K562 (cell line): ENCODE results near the gene HFE. TPM values are rescaled to one million over a fixed set of nuclear protein-coding genes. Genes with fewer than 3 reads are reported as not detected.
A peak's percentile ranks its signal among the peaks of the same experiment; 100 is the strongest.

Experiments
- CBX8 ChIP-seq: fragments of 200-600 bp; sonication (generic); IDR thresholded peaks from 2 replicates; pipeline ENCODE4 v1.6.1; 2012; ENCODE audit warnings: borderline replicate concordance, mixed run types, low read depth, mild to moderate bottlenecking, moderate library complexity, mixed read lengths, low read length, control low read depth, inconsistent platforms; ENCODE audit not compliant: poor library complexity, severe bottlenecking; ENCODE audit errors: extremely low read depth
- ETV5 ChIP-seq: sonication (generic); formaldehyde crosslinking; IDR thresholded peaks from 2 replicates; pipeline ENCODE4 v1.4.0; 2020; ENCODE audit warnings: low read depth, mild to moderate bottlenecking, missing genetic modification reagents
- SIX5 ChIP-seq, 2 experiments: IDR thresholded peaks; 2 replicates each; pipeline ENCODE4 v1.6.1; 2011; ENCODE audit warnings: low read length in 2 of 2, borderline replicate concordance in 1 of 2, low read depth in 1 of 2, mild to moderate bottlenecking in 1 of 2, moderate library complexity in 1 of 2; ENCODE audit not compliant: insufficient read depth in 1 of 2
- TEAD4 ChIP-seq, 2 experiments: sonication (generic) in 1 of 2; formaldehyde crosslinking in 1 of 2; IDR thresholded peaks; 2 replicates each; pipeline versions ENCODE4 v1.6.1 to v1.8.0; 2012 to 2022; ENCODE audit warnings: borderline replicate concordance in 1 of 2, inconsistent platforms in 1 of 2, low read length in 1 of 2, mild to moderate bottlenecking in 1 of 2, missing genetic modification reagents in 1 of 2
- XRCC5 ChIP-seq: fragments of 200-400 bp; formaldehyde crosslinking; IDR thresholded peaks from 2 replicates; pipeline ENCODE4 v1.6.1; 2017; ENCODE audit warnings: low read depth, mild to moderate bottlenecking, low read length
- YBX1 ChIP-seq: fragments of 450-650 bp; IDR thresholded peaks from 2 replicates; pipeline ENCODE4 v1.7.1; 2016; ENCODE audit warnings: mild to moderate bottlenecking
- ZNF444 ChIP-seq: fragments of 250-450 bp; sonication (Bioruptor Pico); IDR thresholded peaks from 2 replicates; pipeline ENCODE4 v1.4.0; 2020; ENCODE audit warnings: mild to moderate bottlenecking, moderate library complexity
- polyA plus RNA-seq, 8 experiments: library from polyadenylated mRNA; depleted of rRNA in 4 of 8; stranded (reverse) in 5 of 8; unstranded in 3 of 8; fragments of >200 nt; fragmentation: Nextera tagmentation in 2 of 8; fragmentation: Illumina TruSeq in 1 of 8; extraction: Ambion mirVana in 2 of 8; extraction: Trizol in 1 of 8; gene quantifications; 2 replicates each; pipeline versions ENCODE4 v1.2.1 to v1.2.3, GENCODE V29; 2011 to 2014; ENCODE audit warnings: inconsistent platforms in 1 of 8, missing spikeins in 1 of 8
- total RNA-seq, 7 experiments: library from RNA; depleted of rRNA in 6 of 7; stranded (reverse); fragments of >200 nt in 6 of 7; fragmentation: Illumina TruSeq in 2 of 7; extraction: Trizol in 2 of 7; gene quantifications; 2 replicates each; pipeline versions ENCODE4 v1.2.1 to v1.2.3, GENCODE V29; 2011 to 2021; ENCODE audit warnings: low replicate concordance in 1 of 7
- TF ChIP-seq, protein P1 (sequence below): fragments of 450-650 bp; IDR thresholded peaks from 2 replicates; pipeline ENCODE4 v1.6.1; 2016; ENCODE audit warnings: mild to moderate bottlenecking, moderate library complexity
- TF ChIP-seq, protein P2 (sequence below): fragments of 250-450 bp; sonication (Bioruptor Pico); IDR thresholded peaks from 2 replicates; pipeline ENCODE4 v1.4.0; 2020; ENCODE audit warnings: mild to moderate bottlenecking
- TF ChIP-seq, protein P3 (sequence below): fragments of 450-650 bp; formaldehyde crosslinking; IDR thresholded peaks from 2 replicates; pipeline ENCODE4 v1.4.0; 2022; ENCODE audit warnings: mild to moderate bottlenecking, moderate library complexity

The HFE gene
- total and polyA plus RNA-seq, 9 of the 15 experiments (the other 6 are each of a cell fraction or from before 2014, with no cell fraction given) = 0.14 to 1.2 (median 0.76) TPM

DNA sequence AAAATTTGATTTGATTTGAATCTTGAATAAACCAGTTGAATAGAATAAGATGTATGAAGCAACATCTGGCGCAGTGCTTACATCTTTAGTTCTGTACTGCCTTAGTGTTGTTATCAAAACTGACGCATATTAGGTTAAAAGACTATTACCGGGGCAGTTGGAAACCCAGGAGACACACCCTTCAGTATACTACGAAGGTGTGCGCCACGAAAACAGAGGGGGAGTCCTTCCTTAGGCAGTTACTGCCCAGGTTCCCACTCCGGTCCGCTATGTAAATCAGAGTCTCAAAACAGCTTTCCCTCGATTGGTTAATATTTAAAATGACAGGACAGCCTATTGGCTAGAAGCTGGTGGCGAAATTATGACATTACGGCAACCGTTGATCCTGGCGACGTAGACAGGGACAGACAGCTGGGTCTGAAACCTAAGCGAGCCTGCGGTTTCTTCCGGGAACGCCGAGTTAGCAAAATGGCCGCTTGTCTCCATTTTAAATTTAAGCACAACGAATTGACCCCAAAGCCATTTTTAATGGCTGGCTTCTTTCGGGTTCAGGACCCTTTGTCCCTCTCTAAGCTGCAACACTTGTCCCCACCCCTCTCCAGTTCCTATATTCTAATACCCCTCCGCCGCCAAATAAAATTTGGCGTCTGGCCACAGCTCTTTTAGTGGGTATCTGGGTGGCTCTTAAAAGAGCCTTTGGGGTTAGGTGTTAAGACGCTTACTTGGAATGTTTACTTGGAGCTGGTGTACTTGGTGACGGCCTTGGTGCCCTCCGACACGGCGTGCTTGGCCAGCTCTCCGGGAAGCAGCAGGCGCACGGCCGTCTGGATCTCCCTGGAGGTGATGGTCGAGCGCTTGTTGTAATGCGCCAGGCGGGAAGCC is 35.8 kb downstream of the HFE start (continued):
- TF ChIP-seq, protein P1, sequence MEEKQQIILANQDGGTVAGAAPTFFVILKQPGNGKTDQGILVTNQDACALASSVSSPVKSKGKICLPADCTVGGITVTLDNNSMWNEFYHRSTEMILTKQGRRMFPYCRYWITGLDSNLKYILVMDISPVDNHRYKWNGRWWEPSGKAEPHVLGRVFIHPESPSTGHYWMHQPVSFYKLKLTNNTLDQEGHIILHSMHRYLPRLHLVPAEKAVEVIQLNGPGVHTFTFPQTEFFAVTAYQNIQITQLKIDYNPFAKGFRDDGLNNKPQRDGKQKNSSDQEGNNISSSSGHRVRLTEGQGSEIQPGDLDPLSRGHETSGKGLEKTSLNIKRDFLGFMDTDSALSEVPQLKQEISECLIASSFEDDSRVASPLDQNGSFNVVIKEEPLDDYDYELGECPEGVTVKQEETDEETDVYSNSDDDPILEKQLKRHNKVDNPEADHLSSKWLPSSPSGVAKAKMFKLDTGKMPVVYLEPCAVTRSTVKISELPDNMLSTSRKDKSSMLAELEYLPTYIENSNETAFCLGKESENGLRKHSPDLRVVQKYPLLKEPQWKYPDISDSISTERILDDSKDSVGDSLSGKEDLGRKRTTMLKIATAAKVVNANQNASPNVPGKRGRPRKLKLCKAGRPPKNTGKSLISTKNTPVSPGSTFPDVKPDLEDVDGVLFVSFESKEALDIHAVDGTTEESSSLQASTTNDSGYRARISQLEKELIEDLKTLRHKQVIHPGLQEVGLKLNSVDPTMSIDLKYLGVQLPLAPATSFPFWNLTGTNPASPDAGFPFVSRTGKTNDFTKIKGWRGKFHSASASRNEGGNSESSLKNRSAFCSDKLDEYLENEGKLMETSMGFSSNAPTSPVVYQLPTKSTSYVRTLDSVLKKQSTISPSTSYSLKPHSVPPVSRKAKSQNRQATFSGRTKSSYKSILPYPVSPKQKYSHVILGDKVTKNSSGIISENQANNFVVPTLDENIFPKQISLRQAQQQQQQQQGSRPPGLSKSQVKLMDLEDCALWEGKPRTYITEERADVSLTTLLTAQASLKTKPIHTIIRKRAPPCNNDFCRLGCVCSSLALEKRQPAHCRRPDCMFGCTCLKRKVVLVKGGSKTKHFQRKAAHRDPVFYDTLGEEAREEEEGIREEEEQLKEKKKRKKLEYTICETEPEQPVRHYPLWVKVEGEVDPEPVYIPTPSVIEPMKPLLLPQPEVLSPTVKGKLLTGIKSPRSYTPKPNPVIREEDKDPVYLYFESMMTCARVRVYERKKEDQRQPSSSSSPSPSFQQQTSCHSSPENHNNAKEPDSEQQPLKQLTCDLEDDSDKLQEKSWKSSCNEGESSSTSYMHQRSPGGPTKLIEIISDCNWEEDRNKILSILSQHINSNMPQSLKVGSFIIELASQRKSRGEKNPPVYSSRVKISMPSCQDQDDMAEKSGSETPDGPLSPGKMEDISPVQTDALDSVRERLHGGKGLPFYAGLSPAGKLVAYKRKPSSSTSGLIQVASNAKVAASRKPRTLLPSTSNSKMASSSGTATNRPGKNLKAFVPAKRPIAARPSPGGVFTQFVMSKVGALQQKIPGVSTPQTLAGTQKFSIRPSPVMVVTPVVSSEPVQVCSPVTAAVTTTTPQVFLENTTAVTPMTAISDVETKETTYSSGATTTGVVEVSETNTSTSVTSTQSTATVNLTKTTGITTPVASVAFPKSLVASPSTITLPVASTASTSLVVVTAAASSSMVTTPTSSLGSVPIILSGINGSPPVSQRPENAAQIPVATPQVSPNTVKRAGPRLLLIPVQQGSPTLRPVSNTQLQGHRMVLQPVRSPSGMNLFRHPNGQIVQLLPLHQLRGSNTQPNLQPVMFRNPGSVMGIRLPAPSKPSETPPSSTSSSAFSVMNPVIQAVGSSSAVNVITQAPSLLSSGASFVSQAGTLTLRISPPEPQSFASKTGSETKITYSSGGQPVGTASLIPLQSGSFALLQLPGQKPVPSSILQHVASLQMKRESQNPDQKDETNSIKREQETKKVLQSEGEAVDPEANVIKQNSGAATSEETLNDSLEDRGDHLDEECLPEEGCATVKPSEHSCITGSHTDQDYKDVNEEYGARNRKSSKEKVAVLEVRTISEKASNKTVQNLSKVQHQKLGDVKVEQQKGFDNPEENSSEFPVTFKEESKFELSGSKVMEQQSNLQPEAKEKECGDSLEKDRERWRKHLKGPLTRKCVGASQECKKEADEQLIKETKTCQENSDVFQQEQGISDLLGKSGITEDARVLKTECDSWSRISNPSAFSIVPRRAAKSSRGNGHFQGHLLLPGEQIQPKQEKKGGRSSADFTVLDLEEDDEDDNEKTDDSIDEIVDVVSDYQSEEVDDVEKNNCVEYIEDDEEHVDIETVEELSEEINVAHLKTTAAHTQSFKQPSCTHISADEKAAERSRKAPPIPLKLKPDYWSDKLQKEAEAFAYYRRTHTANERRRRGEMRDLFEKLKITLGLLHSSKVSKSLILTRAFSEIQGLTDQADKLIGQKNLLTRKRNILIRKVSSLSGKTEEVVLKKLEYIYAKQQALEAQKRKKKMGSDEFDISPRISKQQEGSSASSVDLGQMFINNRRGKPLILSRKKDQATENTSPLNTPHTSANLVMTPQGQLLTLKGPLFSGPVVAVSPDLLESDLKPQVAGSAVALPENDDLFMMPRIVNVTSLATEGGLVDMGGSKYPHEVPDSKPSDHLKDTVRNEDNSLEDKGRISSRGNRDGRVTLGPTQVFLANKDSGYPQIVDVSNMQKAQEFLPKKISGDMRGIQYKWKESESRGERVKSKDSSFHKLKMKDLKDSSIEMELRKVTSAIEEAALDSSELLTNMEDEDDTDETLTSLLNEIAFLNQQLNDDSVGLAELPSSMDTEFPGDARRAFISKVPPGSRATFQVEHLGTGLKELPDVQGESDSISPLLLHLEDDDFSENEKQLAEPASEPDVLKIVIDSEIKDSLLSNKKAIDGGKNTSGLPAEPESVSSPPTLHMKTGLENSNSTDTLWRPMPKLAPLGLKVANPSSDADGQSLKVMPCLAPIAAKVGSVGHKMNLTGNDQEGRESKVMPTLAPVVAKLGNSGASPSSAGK = no peak
- no peak for TF ChIP-seq YBX1
- TF ChIP-seq XRCC5 = 0 out of 2 replicates have a peak, but pooled peaks have one; percentile 49
- TF ChIP-seq, protein P2, sequence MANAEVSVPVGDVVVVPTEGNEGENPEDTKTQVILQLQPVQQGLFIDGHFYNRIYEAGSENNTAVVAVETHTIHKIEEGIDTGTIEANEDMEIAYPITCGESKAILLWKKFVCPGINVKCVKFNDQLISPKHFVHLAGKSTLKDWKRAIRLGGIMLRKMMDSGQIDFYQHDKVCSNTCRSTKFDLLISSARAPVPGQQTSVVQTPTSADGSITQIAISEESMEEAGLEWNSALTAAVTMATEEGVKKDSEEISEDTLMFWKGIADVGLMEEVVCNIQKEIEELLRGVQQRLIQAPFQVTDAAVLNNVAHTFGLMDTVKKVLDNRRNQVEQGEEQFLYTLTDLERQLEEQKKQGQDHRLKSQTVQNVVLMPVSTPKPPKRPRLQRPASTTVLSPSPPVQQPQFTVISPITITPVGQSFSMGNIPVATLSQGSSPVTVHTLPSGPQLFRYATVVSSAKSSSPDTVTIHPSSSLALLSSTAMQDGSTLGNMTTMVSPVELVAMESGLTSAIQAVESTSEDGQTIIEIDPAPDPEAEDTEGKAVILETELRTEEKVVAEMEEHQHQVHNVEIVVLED (CRISPR knock-in tag) = peak; percentile 35; the same call in 1 of the 2 replicates
- peak; percentile 36; the same call in 1 of the 2 replicates for TF ChIP-seq ETV5 (CRISPR knock-in tag)
- peak; percentile 85 for TF ChIP-seq TEAD4 (IDR thresholded peaks at IDR 0.05; ENCODE audit: low read length)
- TF ChIP-seq TEAD4 (CRISPR knock-in tag; IDR thresholded peaks at IDR 0.05; ENCODE audit: borderline replicate concordance) = 0 out of 2 replicates have a peak, but pooled peaks have one; percentile 66
- no peak for TF ChIP-seq SIX5 (IDR thresholded peaks at IDR 0.05; ENCODE audit: borderline replicate concordance in 1 of 2, insufficient read depth in 1 of 2, low read depth in 1 of 2, low read length in 2 of 2)
- no peak for TF ChIP-seq CBX8
- TF ChIP-seq, protein P3, sequence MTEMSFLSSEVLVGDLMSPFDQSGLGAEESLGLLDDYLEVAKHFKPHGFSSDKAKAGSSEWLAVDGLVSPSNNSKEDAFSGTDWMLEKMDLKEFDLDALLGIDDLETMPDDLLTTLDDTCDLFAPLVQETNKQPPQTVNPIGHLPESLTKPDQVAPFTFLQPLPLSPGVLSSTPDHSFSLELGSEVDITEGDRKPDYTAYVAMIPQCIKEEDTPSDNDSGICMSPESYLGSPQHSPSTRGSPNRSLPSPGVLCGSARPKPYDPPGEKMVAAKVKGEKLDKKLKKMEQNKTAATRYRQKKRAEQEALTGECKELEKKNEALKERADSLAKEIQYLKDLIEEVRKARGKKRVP (CRISPR knock-in tag) = peak; percentile 87
- TF ChIP-seq ZNF444 (CRISPR knock-in tag) = 0 out of 2 replicates have a peak, but pooled peaks have one; percentile 55
